Esophagus squamous epithelium (tissue), 5 donors: ENCODE measurements around the gene SH3GL1. TPM values are rescaled to one million over a fixed set of nuclear protein-coding genes. Genes with fewer than 3 reads are reported as not detected.
A peak's percentile ranks its signal among the peaks of the same experiment; 100 is the strongest.

ENCODE experiments used
- DNase-seq: peaks from one replicate; lab custom pipeline; 2025; lab: John Stamatoyannopoulos, UW
- H3K27ac ChIP-seq, 4 donors: fragments of 200-600 bp; sonication (generic); one replicate each; pipeline ENCODE4 v1.5.1; 2016 to 2019; ENCODE audit warnings: mild to moderate bottlenecking in 1 of 4
- H3K27me3 ChIP-seq, 4 donors: fragments of 200-600 bp; sonication (generic); 1 replicate in 3 of 4; 2 replicates in 1 of 4; pipeline versions ENCODE4 v1.5.1 to v1.6.0; 2017 to 2021; ENCODE audit warnings: antibody characterized with exemption in 1 of 4
- H3K36me3 ChIP-seq, 3 donors: fragments of 200-600 bp; sonication (generic); one replicate each; pipeline ENCODE4 v1.5.1; 2016 to 2019
- H3K4me1 ChIP-seq, 3 donors: fragments of 200-600 bp; sonication (generic); one replicate each; pipeline ENCODE4 v1.5.1; 2017 to 2019
- H3K4me3 ChIP-seq, 4 donors: fragments of 200-600 bp; sonication (generic); 1 replicate in 3 of 4; 2 replicates in 1 of 4; pipeline ENCODE4 v1.5.1; 2016 to 2019; ENCODE audit warnings: mild to moderate bottlenecking in 2 of 4, moderate library complexity in 1 of 4
- H3K9me3 ChIP-seq, 3 donors: fragments of 200-600 bp; sonication (generic); one replicate each; pipeline ENCODE4 v1.5.1; 2016 to 2019
- CTCF ChIP-seq, 6 experiments: fragments of 450-650 bp in 4 of 6; fragments of 200-600 bp in 2 of 6; sonication (generic) in 2 of 6; IDR thresholded peaks; one replicate each; pipeline ENCODE4 v1.5.1; 2016 to 2019; ENCODE audit warnings: antibody characterized with exemption in 6 of 6, mild to moderate bottlenecking in 4 of 6, moderate library complexity in 4 of 6
- POLR2A ChIP-seq, 4 donors: fragments of 450-650 bp; IDR thresholded peaks; one replicate each; pipeline ENCODE4 v1.6.1; 2017; ENCODE audit warnings: antibody characterized with exemption in 4 of 4, mild to moderate bottlenecking in 4 of 4, moderate library complexity in 3 of 4
- WGBS, 2 donors: methylation state at CpG; one replicate each; pipeline ENCODE4 v1.1.5; 2018; 5-methylcytosine and 5-hydroxymethylcytosine counted together
- intact Hi-C: fragments of 100-400 bp; cut with DNase I; formaldehyde crosslinking; loops from one replicate; pipeline ENCODE4 v1.15.0; 2022
- total RNA-seq, 4 donors: library from RNA; depleted of rRNA; stranded (reverse); fragments of >200 nt; gene quantifications; one replicate each; pipeline ENCODE4 v1.1.0, GENCODE V29; 2016
- donor health status: DM: yes; HTN: yes; CAD: no.

The SH3GL1 gene
- total RNA-seq, 4 donors from 2014 or later = 67.4 to 131 (median 91.2) TPM

GRCh38 chr19:4366666-4367335 is 33.5 kb downstream of the SH3GL1 start:
- intact Hi-C loops = no loop called here
- DNase-seq = no peak
- peak overlapping the region in 1 of 4 donors; percentile 21 for H3K27ac ChIP-seq
- H3K4me3 ChIP-seq = no peak overlapping the region
- no peaks in the 10 kb centered on the region for H3K9me3 ChIP-seq
- TF ChIP-seq POLR2A (IDR thresholded peaks at IDR 0.05) = no peak
- WGBS, 2 donors = 77 to 90% methylated on average over 2 to 5 of the region's 16 CpGs
- peaks cover 35 to 77% (median 46%) of the 10 kb centered on the region in 3 donors for H3K36me3 ChIP-seq
- H3K27me3 ChIP-seq = no peaks in the 10 kb centered on the region
- peaks cover 37 to 57% (median 40%) of the 10 kb centered on the region in 3 donors for H3K4me1 ChIP-seq

GRCh38 chr19:4365791-4366665 is 34.3 kb downstream of the SH3GL1 start:
- Histone ChIP-seq H3K4me3 (no peak overlapping the region), H3K27me3 (no peaks in the 10 kb centered on the region), H3K36me3 (peaks cover 42 to 78% (median 47%) of the 10 kb centered on the region in 3 donors), H3K27ac (peak overlapping the region in 1 of 4 donors; percentile 21), H3K4me1 (peaks cover 29 to 57% (median 34%) of the 10 kb centered on the region in 3 donors), H3K9me3 (no peaks in the 10 kb centered on the region)
- TF ChIP-seq POLR2A (IDR thresholded peaks at IDR 0.05) (no peak), CTCF (IDR thresholded peaks at IDR 0.05) (no peak)
- intact Hi-C loops = no loop called here
- DNase-seq = no peak
- WGBS, 2 donors = 80 to 92% methylated on average over 5 of the region's 19 CpGs

- no peak overlapping the region for H3K27ac ChIP-seq
- H3K4me3 ChIP-seq = no peak overlapping the region
- intact Hi-C loops = no loop called here
- H3K4me1 ChIP-seq = peaks cover 25 to 57% (median 34%) of the 10 kb centered on the region in 3 donors
- peaks cover 47 to 80% (median 49%) of the 10 kb centered on the region in 3 donors for H3K36me3 ChIP-seq
- no CpG with 5 or more reads among the region's 16 CpGs for WGBS, 2 donors
- no peaks in the 10 kb centered on the region for H3K27me3 ChIP-seq
- no peaks in the 10 kb centered on the region for H3K9me3 ChIP-seq
- TF ChIP-seq CTCF (IDR thresholded peaks at IDR 0.05) (no peak), POLR2A (IDR thresholded peaks at IDR 0.05) (no peak)
- no peak for DNase-seq
These were observed 35.0 kb downstream of the SH3GL1 start for GRCh38 chr19:4365341-4365740.

GRCh38 chr19:4363571-4364304 is 36.6 kb downstream of the SH3GL1 start:
- intact Hi-C loops = no loop called here
- TF ChIP-seq POLR2A (IDR thresholded peaks at IDR 0.05) (no peak), CTCF (IDR thresholded peaks at IDR 0.05) (no peak)
- Histone ChIP-seq H3K27ac (no peak overlapping the region), H3K36me3 (peaks cover 53 to 96% (median 53%) of the 10 kb centered on the region in 3 donors), H3K9me3 (no peaks in the 10 kb centered on the region), H3K4me1 (peaks cover 9 to 53% (median 18%) of the 10 kb centered on the region in 3 donors), H3K4me3 (no peak overlapping the region), H3K27me3 (no peaks in the 10 kb centered on the region)
- no peak for DNase-seq
- WGBS, 2 donors = 81 to 89% methylated on average over 7 to 11 of the region's 26 CpGs

- 40 to 100% methylated on average over 1 of the region's 22 CpGs for WGBS, 2 donors
- H3K36me3 ChIP-seq = peaks cover 53 to 100% (median 53%) of the 10 kb centered on the region in 3 donors
- intact Hi-C loops = no loop called here
These were observed 37.4 kb downstream of the SH3GL1 start for GRCh38 chr19:4362831-4363545.

More at GRCh38 chr19:4362831-4363545, 37.4 kb downstream of the SH3GL1 start:
- Histone ChIP-seq H3K27ac (peak overlapping the region in 1 of 4 donors; percentile 9), H3K27me3 (no peaks in the 10 kb centered on the region), H3K9me3 (no peaks in the 10 kb centered on the region), H3K4me1 (peaks cover 1 to 45% (median 10%) of the 10 kb centered on the region in 3 donors), H3K4me3 (no peak overlapping the region)
- TF ChIP-seq CTCF (IDR thresholded peaks at IDR 0.05) = peak in 2 of 6 experiments; percentile 16 to 30
- TF ChIP-seq POLR2A (IDR thresholded peaks at IDR 0.05) = no peak
- no peak for DNase-seq
